Measurements from ENCODE around the gene C1QTNF7.

Gene C1QTNF7

GRCh38 chr4:15400226-15400625 lies 27.6 kb upstream of the C1QTNF7 start:
- H3K36me3 ChIP-seq (ENCODE audit: control insufficient read depth in 4 of 4, insufficient read depth in 4 of 4, low read length in 3 of 4): no peaks in the 10 kb centered on the region
- H3K9me3 ChIP-seq (ENCODE audit: control extremely low read depth in 1 of 5, control insufficient read depth in 4 of 5, insufficient read depth in 2 of 5, low read depth in 1 of 5, low read length in 4 of 5): no peaks in the 10 kb centered on the region
- DNase-seq: no peak
- H3K4me3 ChIP-seq (ENCODE audit: control insufficient read depth in 1 of 7, extremely low read depth in 1 of 7, insufficient read depth in 4 of 7, low read depth in 2 of 7, low read length in 6 of 7): peak overlapping the region in 2 of 7 experiments; percentile 33 to 37
- ChIA-PET POLR2A (no interaction called here), CTCF (interaction anchor here (1.1 to 1.9 kb wide), 4 partner anchors 16 to 58 kb away, joined by 3 to 4 read pairs (median 4); no protein-coding TSS in a partner anchor)
- H3K27ac ChIP-seq (ENCODE audit: insufficient read depth in 1 of 2, low read depth in 1 of 2, low read length in 2 of 2, poor library complexity in 1 of 2, severe bottlenecking in 2 of 2): no peak overlapping the region
- no peaks in the 10 kb centered on the region for H3K27me3 ChIP-seq (replicated peaks in 2 of 5; ENCODE audit: control insufficient read depth in 4 of 5, insufficient read depth in 5 of 5, low read length in 4 of 5)
- WGBS (ENCODE audit: insufficient coverage): 81% methylated on average over 2 of the region's 3 CpGs
- H3K4me1 ChIP-seq (ENCODE audit: control extremely low read depth in 1 of 4, control insufficient read depth in 4 of 4, insufficient read depth in 4 of 4, low read length in 3 of 4): peaks cover 19 to 58% (median 37%) of the 10 kb centered on the region in 4 experiments

- CTCF ChIA-PET: interaction anchor here (1.0 to 1.9 kb wide), 3 partner anchors 23 to 57 kb away, joined by 3 to 4 read pairs (median 4); no protein-coding TSS in a partner anchor
- 3% methylated on average over 6 of the region's 9 CpGs for WGBS (ENCODE audit: insufficient coverage)
These were observed 26.7 kb upstream of the C1QTNF7 start for GRCh38 chr4:15400981-15401671.

GRCh38 chr4:15402146-15402545 lies 25.7 kb upstream of the C1QTNF7 start:
- H3K36me3 ChIP-seq (ENCODE audit: control insufficient read depth in 4 of 4, insufficient read depth in 4 of 4, low read length in 3 of 4): no peaks in the 10 kb centered on the region
- H3K27ac ChIP-seq (ENCODE audit: insufficient read depth in 1 of 2, low read depth in 1 of 2, low read length in 2 of 2, poor library complexity in 1 of 2, severe bottlenecking in 2 of 2): no peak overlapping the region
- no peak for DNase-seq
- H3K9me3 ChIP-seq (ENCODE audit: control extremely low read depth in 1 of 5, control insufficient read depth in 4 of 5, insufficient read depth in 2 of 5, low read depth in 1 of 5, low read length in 4 of 5): no peaks in the 10 kb centered on the region
- no CpG with 5 or more reads among the region's 2 CpGs for WGBS (ENCODE audit: insufficient coverage)
- H3K4me3 ChIP-seq (ENCODE audit: control insufficient read depth in 1 of 7, extremely low read depth in 1 of 7, insufficient read depth in 4 of 7, low read depth in 2 of 7, low read length in 6 of 7): no peak overlapping the region
- POLR2A ChIA-PET: no interaction called here
- H3K27me3 ChIP-seq (replicated peaks in 2 of 5; ENCODE audit: control insufficient read depth in 4 of 5, insufficient read depth in 5 of 5, low read length in 4 of 5): no peaks in the 10 kb centered on the region
- CTCF ChIA-PET: interaction anchor here (1.0 kb wide), 1 partner anchor 56 kb away, joined by 4 read pairs; no protein-coding TSS in a partner anchor
- H3K4me1 ChIP-seq (ENCODE audit: control extremely low read depth in 1 of 4, control insufficient read depth in 4 of 4, insufficient read depth in 4 of 4, low read length in 3 of 4): peaks cover 19 to 68% (median 40%) of the 10 kb centered on the region in 4 experiments

More at GRCh38 chr4:15400981-15401671, 26.7 kb upstream of the C1QTNF7 start:
- DNase-seq: peak; percentile 30 to 76 (median 64)
- no peaks in the 10 kb centered on the region for H3K36me3 ChIP-seq (ENCODE audit: control insufficient read depth in 4 of 4, insufficient read depth in 4 of 4, low read length in 3 of 4)
- peaks cover 19 to 66% (median 40%) of the 10 kb centered on the region in 4 experiments for H3K4me1 ChIP-seq (ENCODE audit: control extremely low read depth in 1 of 4, control insufficient read depth in 4 of 4, insufficient read depth in 4 of 4, low read length in 3 of 4)
- peak overlapping the region in 3 of 7 experiments; percentile 37 to 48 (median 38) for H3K4me3 ChIP-seq (ENCODE audit: control insufficient read depth in 1 of 7, extremely low read depth in 1 of 7, insufficient read depth in 4 of 7, low read depth in 2 of 7, low read length in 6 of 7)
- H3K27ac ChIP-seq (ENCODE audit: insufficient read depth in 1 of 2, low read depth in 1 of 2, low read length in 2 of 2, poor library complexity in 1 of 2, severe bottlenecking in 2 of 2): no peak overlapping the region
- H3K27me3 ChIP-seq (replicated peaks in 2 of 5; ENCODE audit: control insufficient read depth in 4 of 5, insufficient read depth in 5 of 5, low read length in 4 of 5): no peaks in the 10 kb centered on the region
- no peaks in the 10 kb centered on the region for H3K9me3 ChIP-seq (ENCODE audit: control extremely low read depth in 1 of 5, control insufficient read depth in 4 of 5, insufficient read depth in 2 of 5, low read depth in 1 of 5, low read length in 4 of 5)
- POLR2A ChIA-PET: no interaction called here

GRCh38 chr4:15402974-15403373 lies 24.9 kb upstream of the C1QTNF7 start:
- POLR2A ChIA-PET: no interaction called here
- CTCF ChIA-PET: no interaction called here
- H3K4me3 ChIP-seq (ENCODE audit: control insufficient read depth in 1 of 7, extremely low read depth in 1 of 7, insufficient read depth in 4 of 7, low read depth in 2 of 7, low read length in 6 of 7): no peak overlapping the region
- no peak overlapping the region for H3K27ac ChIP-seq (ENCODE audit: insufficient read depth in 1 of 2, low read depth in 1 of 2, low read length in 2 of 2, poor library complexity in 1 of 2, severe bottlenecking in 2 of 2)
- H3K4me1 ChIP-seq (ENCODE audit: control extremely low read depth in 1 of 4, control insufficient read depth in 4 of 4, insufficient read depth in 4 of 4, low read length in 3 of 4): peaks cover 19 to 68% (median 40%) of the 10 kb centered on the region in 4 experiments
- no peaks in the 10 kb centered on the region for H3K27me3 ChIP-seq (replicated peaks in 2 of 5; ENCODE audit: control insufficient read depth in 4 of 5, insufficient read depth in 5 of 5, low read length in 4 of 5)
- DNase-seq: no peak
- WGBS (ENCODE audit: insufficient coverage): no CpG with 5 or more reads among the region's 2 CpGs
- no peaks in the 10 kb centered on the region for H3K36me3 ChIP-seq (ENCODE audit: control insufficient read depth in 4 of 4, insufficient read depth in 4 of 4, low read length in 3 of 4)
- no peaks in the 10 kb centered on the region for H3K9me3 ChIP-seq (ENCODE audit: control extremely low read depth in 1 of 5, control insufficient read depth in 4 of 5, insufficient read depth in 2 of 5, low read depth in 1 of 5, low read length in 4 of 5)

GRCh38 chr4:15405018-15405417 lies 22.8 kb upstream of the C1QTNF7 start:
- H3K27ac ChIP-seq (ENCODE audit: insufficient read depth in 1 of 2, low read depth in 1 of 2, low read length in 2 of 2, poor library complexity in 1 of 2, severe bottlenecking in 2 of 2): no peak overlapping the region
- no peaks in the 10 kb centered on the region for H3K9me3 ChIP-seq (ENCODE audit: control extremely low read depth in 1 of 5, control insufficient read depth in 4 of 5, insufficient read depth in 2 of 5, low read depth in 1 of 5, low read length in 4 of 5)
- WGBS (ENCODE audit: insufficient coverage): 67% methylated on average over 3 of the region's 4 CpGs
- H3K36me3 ChIP-seq (ENCODE audit: control insufficient read depth in 4 of 4, insufficient read depth in 4 of 4, low read length in 3 of 4): no peaks in the 10 kb centered on the region
- H3K4me1 ChIP-seq (ENCODE audit: control extremely low read depth in 1 of 4, control insufficient read depth in 4 of 4, insufficient read depth in 4 of 4, low read length in 3 of 4): peaks cover 13 to 55% (median 32%) of the 10 kb centered on the region in 4 experiments
- no peak for DNase-seq
- ChIA-PET CTCF (interaction anchor here (1.6 to 2.6 kb wide), 3 partner anchors 9 to 53 kb away, joined by 5 to 11 read pairs (median 10); no protein-coding TSS in a partner anchor), POLR2A (no interaction called here)
- no peak overlapping the region for H3K4me3 ChIP-seq (ENCODE audit: control insufficient read depth in 1 of 7, extremely low read depth in 1 of 7, insufficient read depth in 4 of 7, low read depth in 2 of 7, low read length in 6 of 7)
- H3K27me3 ChIP-seq (replicated peaks in 2 of 5; ENCODE audit: control insufficient read depth in 4 of 5, insufficient read depth in 5 of 5, low read length in 4 of 5): no peaks in the 10 kb centered on the region

- Histone ChIP-seq H3K27me3 (replicated peaks in 2 of 5; ENCODE audit: control insufficient read depth in 4 of 5, insufficient read depth in 5 of 5, low read length in 4 of 5) (no peaks in the 10 kb centered on the region), H3K36me3 (ENCODE audit: control insufficient read depth in 4 of 4, insufficient read depth in 4 of 4, low read length in 3 of 4) (no peaks in the 10 kb centered on the region), H3K27ac (ENCODE audit: insufficient read depth in 1 of 2, low read depth in 1 of 2, low read length in 2 of 2, poor library complexity in 1 of 2, severe bottlenecking in 2 of 2) (peak overlapping the region in 1 of 2 experiments; percentile 35), H3K9me3 (ENCODE audit: control extremely low read depth in 1 of 5, control insufficient read depth in 4 of 5, insufficient read depth in 2 of 5, low read depth in 1 of 5, low read length in 4 of 5) (no peaks in the 10 kb centered on the region), H3K4me3 (ENCODE audit: control insufficient read depth in 1 of 7, extremely low read depth in 1 of 7, insufficient read depth in 4 of 7, low read depth in 2 of 7, low read length in 6 of 7) (peak overlapping the region in 3 of 7 experiments; percentile 15 to 55 (median 36)), H3K4me1 (ENCODE audit: control extremely low read depth in 1 of 4, control insufficient read depth in 4 of 4, insufficient read depth in 4 of 4, low read length in 3 of 4) (peaks cover 32 to 57% (median 53%) of the 10 kb centered on the region in 4 experiments)
- CTCF ChIA-PET: interaction anchor here (1.5 to 2.1 kb wide), 2 partner anchors 46 to 179 kb away, joined by 3 to 5 read pairs; no protein-coding TSS in a partner anchor
- WGBS (ENCODE audit: insufficient coverage): 0% methylated on average over 4 of the region's 6 CpGs
- DNase-seq: peak; percentile 37 to 89 (median 79)
- POLR2A ChIA-PET: no interaction called here
These were observed 17.1 kb upstream of the C1QTNF7 start for GRCh38 chr4:15410750-15411149.

- POLR2A ChIA-PET: no interaction called here
- H3K4me3 ChIP-seq (ENCODE audit: control insufficient read depth in 1 of 7, extremely low read depth in 1 of 7, insufficient read depth in 4 of 7, low read depth in 2 of 7, low read length in 6 of 7): no peak overlapping the region
- peaks cover 43 to 69% (median 64%) of the 10 kb centered on the region in 4 experiments for H3K4me1 ChIP-seq (ENCODE audit: control extremely low read depth in 1 of 4, control insufficient read depth in 4 of 4, insufficient read depth in 4 of 4, low read length in 3 of 4)
- H3K36me3 ChIP-seq (ENCODE audit: control insufficient read depth in 4 of 4, insufficient read depth in 4 of 4, low read length in 3 of 4): no peaks in the 10 kb centered on the region
- no peaks in the 10 kb centered on the region for H3K27me3 ChIP-seq (replicated peaks in 2 of 5; ENCODE audit: control insufficient read depth in 4 of 5, insufficient read depth in 5 of 5, low read length in 4 of 5)
- 97% methylated on average over 5 of the region's 5 CpGs for WGBS (ENCODE audit: insufficient coverage)
- H3K9me3 ChIP-seq (ENCODE audit: control extremely low read depth in 1 of 5, control insufficient read depth in 4 of 5, insufficient read depth in 2 of 5, low read depth in 1 of 5, low read length in 4 of 5): no peaks in the 10 kb centered on the region
- no peak overlapping the region for H3K27ac ChIP-seq (ENCODE audit: insufficient read depth in 1 of 2, low read depth in 1 of 2, low read length in 2 of 2, poor library complexity in 1 of 2, severe bottlenecking in 2 of 2)
- CTCF ChIA-PET: no interaction called here
- DNase-seq: no peak
These were observed 15.4 kb upstream of the C1QTNF7 start for GRCh38 chr4:15412461-15412860.

All from common myeloid progenitor, CD34-positive (primary cell).